GM23248 (cell line): ENCODE results near the gene SP3. TPM values are rescaled to one million over a fixed set of nuclear protein-coding genes. Genes with fewer than 3 reads are reported as not detected.

ENCODE experiments used
- DNase-seq: peaks from one replicate; pipeline ENCODE4 v3.0.0-alpha.2; 2015
- H2AFZ ChIP-seq: fragments of 200-600 bp; sonication (generic); 2 replicates; pipeline ENCODE4 v1.6.1; 2016; ENCODE audit warnings: antibody characterized with exemption
- H3F3A ChIP-seq: fragments of 200-600 bp; sonication (generic); 2 replicates; pipeline ENCODE4 v1.6.1; 2016; ENCODE audit warnings: mild to moderate bottlenecking, antibody characterized with exemption, mixed run types; ENCODE audit not compliant: insufficient read depth
- H3K27ac ChIP-seq: fragments of 200-600 bp; sonication (generic); 2 replicates; pipeline ENCODE4 v1.5.1; 2016; ENCODE audit warnings: mild to moderate bottlenecking
- H3K27me3 ChIP-seq: fragments of 200-600 bp; sonication (generic); replicated peaks from 2 replicates; pipeline ENCODE4 v1.6.1; 2016; ENCODE audit warnings: mild to moderate bottlenecking; ENCODE audit not compliant: insufficient read depth
- H3K36me3 ChIP-seq: fragments of 200-600 bp; sonication (generic); 2 replicates; pipeline ENCODE4 v1.6.1; 2016; ENCODE audit warnings: low read depth, mild to moderate bottlenecking
- H3K4me1 ChIP-seq: fragments of 200-600 bp; sonication (generic); 2 replicates; pipeline ENCODE4 v1.6.1; 2016; ENCODE audit warnings: mild to moderate bottlenecking; ENCODE audit not compliant: insufficient read depth
- H3K4me2 ChIP-seq: fragments of 200-600 bp; sonication (generic); one replicate; pipeline ENCODE4 v1.6.1; 2016; ENCODE audit warnings: mild to moderate bottlenecking; ENCODE audit not compliant: unreplicated experiment
- H3K4me3 ChIP-seq: fragments of 200-600 bp; sonication (generic); 2 replicates; pipeline ENCODE4 v1.5.1; 2016; ENCODE audit warnings: mild to moderate bottlenecking
- H3K79me2 ChIP-seq: fragments of 200-600 bp; sonication (generic); 2 replicates; pipeline ENCODE4 v1.6.1; 2016; ENCODE audit warnings: mild to moderate bottlenecking; ENCODE audit not compliant: insufficient read depth
- H3K9ac ChIP-seq: fragments of 200-600 bp; sonication (generic); 2 replicates; pipeline ENCODE4 v1.6.1; 2016; ENCODE audit warnings: mild to moderate bottlenecking
- H3K9me2 ChIP-seq: fragments of 200-600 bp; sonication (generic); 2 replicates; pipeline ENCODE4 v1.6.1; 2016; ENCODE audit warnings: mixed run types, mild to moderate bottlenecking, moderate library complexity; ENCODE audit not compliant: insufficient read depth
- H3K9me3 ChIP-seq: fragments of 200-600 bp; sonication (generic); one replicate; pipeline ENCODE4 v1.6.1; 2017; ENCODE audit warnings: low read depth
- H4K20me1 ChIP-seq: fragments of 200-600 bp; sonication (generic); 2 replicates; pipeline ENCODE4 v1.6.0; 2016; ENCODE audit not compliant: insufficient read depth
- EZH2 ChIP-seq: fragments of 200-600 bp; sonication (generic); IDR thresholded peaks from 2 replicates; pipeline ENCODE4 v1.6.1; 2018; ENCODE audit warnings: antibody characterized with exemption, mild to moderate bottlenecking; ENCODE audit not compliant: insufficient read depth, poor library complexity, severe bottlenecking
- EZH2phosphoT487 ChIP-seq: fragments of 200-600 bp; sonication (generic); IDR thresholded peaks from 2 replicates; pipeline ENCODE4 v1.6.1; 2018; ENCODE audit warnings: antibody characterized with exemption, moderate library complexity, mild to moderate bottlenecking, low read depth; ENCODE audit not compliant: insufficient read depth
- WGBS, 2 experiments: methylation state at CpG; one replicate each; pipeline ENCODE4 v1.1.6; 2015 to 2017; ENCODE audit warnings: low lambda C conversion rate in 2 of 2, low coverage in 1 of 2; ENCODE audit errors: missing lambda C conversion rate in 2 of 2; 5-methylcytosine and 5-hydroxymethylcytosine counted together
- in situ Hi-C: fragments of 300-500 bp; cut with MboI; formaldehyde crosslinking; loops from 2 replicates; pipeline ENCODE4 v1.15.0; 2020
- polyA plus RNA-seq: library from polyadenylated mRNA; unstranded; fragments of >200 nt; fragmentation: Nextera tagmentation; extraction: Ambion mirVana; gene quantifications from 2 replicates; pipeline ENCODE4 v1.2.1, GENCODE V29; 2016
- total RNA-seq: library from RNA; depleted of rRNA; stranded (reverse); fragments of >200 nt; shearing (Covaris generic); gene quantifications from 2 replicates; pipeline ENCODE4 v1.2.3, GENCODE V29; 2014

Gene SP3
- total and polyA plus RNA-seq, 2 experiments from 2014 or later, result 27.7 to 78.8 TPM

DNA sequence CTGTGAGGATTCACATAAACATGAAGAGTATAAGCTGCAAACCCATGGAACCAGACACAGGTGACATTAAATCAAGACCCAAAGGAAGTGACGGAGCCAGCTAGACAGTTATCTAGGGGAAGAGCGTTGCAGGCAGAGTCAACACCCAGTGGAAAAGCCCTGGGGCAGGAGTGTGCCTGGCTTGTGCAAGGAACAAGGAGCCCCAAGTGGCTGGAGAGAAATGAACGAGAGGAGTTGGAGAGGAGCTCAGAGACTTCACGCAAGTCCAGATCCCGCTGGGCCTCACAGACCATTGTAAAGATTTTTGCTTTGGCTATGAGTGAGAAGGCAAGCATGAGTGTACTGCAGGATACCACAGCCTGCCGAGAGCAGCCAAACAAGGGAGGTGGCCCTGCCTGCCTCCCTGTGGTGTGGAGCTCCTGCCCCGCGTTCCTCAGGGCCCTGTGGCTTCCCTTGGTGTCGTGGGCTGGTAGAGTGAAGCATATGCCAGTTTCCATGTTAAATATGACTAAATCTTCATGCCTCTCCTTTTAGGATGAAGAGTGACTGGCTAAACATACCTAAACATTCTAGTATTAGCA lies 88.2 kb downstream of the SP3 start:
- no peaks in the 10 kb centered on the region for H3K27me3 ChIP-seq
- in situ Hi-C loops, result no loop called here
- no peaks in the 10 kb centered on the region for H3K9me3 ChIP-seq
- H2AFZ ChIP-seq, result no peak overlapping the region
- no peak overlapping the region for H3K4me2 ChIP-seq
- H3K4me3 ChIP-seq, result no peak overlapping the region
- DNase-seq, result no peak
- H3K36me3 ChIP-seq, result no peaks in the 10 kb centered on the region
- H3K9ac ChIP-seq, result no peak overlapping the region
- H3K79me2 ChIP-seq, result no peaks in the 10 kb centered on the region
- no peaks in the 10 kb centered on the region for H4K20me1 ChIP-seq
- no peaks in the 10 kb centered on the region for H3K9me2 ChIP-seq
- 79 to 82% methylated on average over 9 of the region's 9 CpGs for WGBS, 2 experiments
- H3K27ac ChIP-seq, result no peak overlapping the region
- no peaks in the 10 kb centered on the region for H3K4me1 ChIP-seq
- no peaks in the 10 kb centered on the region for H3F3A ChIP-seq
- TF ChIP-seq EZH2 (no peak), EZH2phosphoT487 (no peak)

DNA sequence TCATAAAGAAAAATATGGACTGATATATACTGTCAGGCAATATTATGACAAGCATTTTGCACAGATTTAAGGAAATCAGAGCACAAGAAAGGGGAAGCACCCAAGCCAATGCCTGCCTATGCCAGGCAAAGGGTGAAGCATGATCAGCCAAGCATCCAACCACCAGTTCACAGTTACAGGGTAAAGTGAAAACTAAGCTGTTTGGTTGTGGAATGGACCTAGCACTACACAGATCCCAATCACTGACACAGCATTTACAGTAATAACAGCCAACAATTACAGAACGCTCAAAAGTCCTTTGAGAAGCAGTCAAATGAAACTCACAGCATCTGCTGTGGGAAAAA lies 90.3 kb downstream of the SP3 start:
- in situ Hi-C loops, result no loop called here
- H3K9ac ChIP-seq, result no peak overlapping the region
- WGBS, 2 experiments, result 94 to 97% methylated on average over 1 of the region's 1 CpG

DNA sequence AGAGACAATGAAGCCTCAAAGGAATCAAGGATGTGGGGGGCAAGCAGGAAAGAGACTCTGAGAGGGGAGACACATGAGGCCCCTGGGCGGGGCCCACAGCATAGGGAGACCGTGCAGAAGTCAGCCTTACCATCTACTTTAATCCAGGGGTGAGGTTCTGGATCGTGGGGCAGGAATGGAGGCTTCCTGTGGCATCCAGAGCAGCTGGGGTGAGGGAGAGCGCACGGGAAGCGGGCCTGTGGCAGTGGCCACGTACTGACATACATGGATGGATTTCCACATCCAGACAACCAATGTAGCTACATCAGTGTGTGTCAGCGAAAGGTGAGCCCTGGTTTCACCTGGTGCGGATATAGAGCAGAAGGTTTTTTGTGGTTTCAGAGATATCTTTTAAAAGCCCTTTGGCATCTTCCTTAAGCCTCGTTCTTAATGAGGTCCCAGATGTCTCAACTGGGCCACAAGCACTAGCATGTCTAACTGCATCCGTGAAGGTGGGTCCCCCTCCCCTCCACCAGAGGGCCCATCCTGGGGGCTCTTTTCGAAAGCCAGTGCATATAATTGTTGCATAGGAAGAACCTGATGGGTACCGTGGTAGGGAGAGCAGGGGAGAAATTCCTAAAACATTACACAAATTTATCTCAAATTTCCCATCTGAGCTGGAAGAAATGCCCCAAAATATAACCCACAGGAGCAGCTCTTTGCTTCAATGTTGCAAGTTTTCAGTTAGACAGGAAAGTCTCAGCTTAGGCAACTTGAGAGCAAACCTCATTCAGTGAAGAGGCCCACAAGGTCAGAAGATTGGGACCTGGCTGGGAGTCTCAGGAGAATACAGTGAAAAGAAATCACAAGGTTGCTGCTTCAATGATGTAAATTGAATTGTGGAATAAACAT lies 90.9 kb downstream of the SP3 start:
- H4K20me1 ChIP-seq, result no peaks in the 10 kb centered on the region
- no peaks in the 10 kb centered on the region for H3K9me3 ChIP-seq
- H3K9me2 ChIP-seq, result no peaks in the 10 kb centered on the region
- WGBS, 2 experiments, result 77 to 78% methylated on average over 13 of the region's 13 CpGs
- H3K4me1 ChIP-seq, result no peaks in the 10 kb centered on the region
- H3K4me2 ChIP-seq, result no peak overlapping the region
- H3K36me3 ChIP-seq, result no peaks in the 10 kb centered on the region
- TF ChIP-seq EZH2phosphoT487, result no peak
- TF ChIP-seq EZH2, result no peak
- no peaks in the 10 kb centered on the region for H3F3A ChIP-seq
- DNase-seq, result no peak
- no peaks in the 10 kb centered on the region for H3K27me3 ChIP-seq
- H2AFZ ChIP-seq, result no peak overlapping the region
- no peak overlapping the region for H3K4me3 ChIP-seq
- H3K9ac ChIP-seq, result no peak overlapping the region
- H3K27ac ChIP-seq, result no peak overlapping the region
- in situ Hi-C loops, result no loop called here
- no peaks in the 10 kb centered on the region for H3K79me2 ChIP-seq

More for the DNA sequence above, 90.3 kb downstream of the SP3 start:
- no peaks in the 10 kb centered on the region for H3K9me2 ChIP-seq
- H3K36me3 ChIP-seq, result no peaks in the 10 kb centered on the region
- DNase-seq, result no peak
- H3K79me2 ChIP-seq, result no peaks in the 10 kb centered on the region
- no peak overlapping the region for H3K27ac ChIP-seq
- TF ChIP-seq EZH2 (no peak), EZH2phosphoT487 (no peak)
- H4K20me1 ChIP-seq, result no peaks in the 10 kb centered on the region
- no peak overlapping the region for H3K4me3 ChIP-seq
- no peak overlapping the region for H3K4me2 ChIP-seq
- H3K9me3 ChIP-seq, result no peaks in the 10 kb centered on the region
- no peaks in the 10 kb centered on the region for H3F3A ChIP-seq
- H2AFZ ChIP-seq, result no peak overlapping the region
- no peaks in the 10 kb centered on the region for H3K4me1 ChIP-seq
- H3K27me3 ChIP-seq, result no peaks in the 10 kb centered on the region

DNA sequence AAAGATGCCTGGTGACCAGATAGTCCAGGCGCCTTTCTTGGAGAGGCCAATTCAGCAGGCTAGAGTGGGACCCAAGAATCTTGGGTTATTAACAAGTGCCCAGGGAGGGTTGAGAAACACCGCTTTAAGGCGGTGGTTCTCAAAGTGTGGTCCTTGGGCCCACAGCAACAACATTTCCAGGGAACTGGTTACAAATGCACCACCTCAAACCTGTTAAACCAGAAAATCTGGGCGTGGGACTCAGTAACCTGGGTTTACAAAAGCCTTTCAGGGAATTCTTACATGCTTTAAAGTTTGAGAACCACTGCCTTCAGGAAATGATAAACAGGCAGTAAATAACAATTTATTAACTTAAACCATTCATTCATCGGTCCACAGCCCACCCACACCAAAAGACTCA lies 92.5 kb downstream of the SP3 start:
- Histone ChIP-seq H3K4me3 (no peak overlapping the region), H3K27ac (no peak overlapping the region), H3K9me3 (no peaks in the 10 kb centered on the region), H3F3A (no peaks in the 10 kb centered on the region), H3K9ac (no peak overlapping the region), H3K4me1 (no peaks in the 10 kb centered on the region), H3K36me3 (no peaks in the 10 kb centered on the region), H2AFZ (no peak overlapping the region), H3K4me2 (no peak overlapping the region), H3K9me2 (no peaks in the 10 kb centered on the region), H4K20me1 (no peaks in the 10 kb centered on the region), H3K27me3 (peaks cover 13% of the 10 kb centered on the region), H3K79me2 (no peaks in the 10 kb centered on the region)
- no peak for DNase-seq
- TF ChIP-seq EZH2 (no peak), EZH2phosphoT487 (no peak)
- WGBS, 2 experiments, result 80 to 81% methylated on average over 5 of the region's 5 CpGs
- in situ Hi-C loops, result no loop called here
